Fibroblast of lung (primary cell): Measurements from ENCODE around the gene MOB4. TPM values are rescaled to one million over a fixed set of nuclear protein-coding genes. Genes with fewer than 3 reads are reported as not detected.

Source experiments
- DNase-seq, 2 donors: peaks; one replicate each; pipeline versions ENCODE4 v3.0.0 to v3.0.0-alpha.2; 2010; ENCODE audit warnings: low read depth in 2 of 2
- H2AFZ ChIP-seq: 2 replicates; pipeline ENCODE4 v1.5.1; 2012; ENCODE audit warnings: low read length, control low read depth, inconsistent platforms
- H3K27ac ChIP-seq: 2 replicates; pipeline ENCODE4 v1.5.1; 2011; ENCODE audit warnings: low read length, control low read depth; ENCODE audit not compliant: insufficient read depth
- H3K27me3 ChIP-seq: 2 replicates; pipeline ENCODE4 v1.5.1; 2011; ENCODE audit warnings: mild to moderate bottlenecking, low read length; ENCODE audit not compliant: control insufficient read depth, insufficient read depth
- H3K36me3 ChIP-seq: 2 replicates; pipeline ENCODE4 v1.5.1; 2011; ENCODE audit warnings: low read length; ENCODE audit not compliant: control insufficient read depth, insufficient read depth
- H3K4me1 ChIP-seq: 2 replicates; pipeline ENCODE4 v1.5.1; 2011; ENCODE audit warnings: low read length; ENCODE audit not compliant: control insufficient read depth, insufficient read depth; ENCODE audit errors: extremely low read depth
- H3K4me2 ChIP-seq: 2 replicates; pipeline ENCODE4 v1.5.1; 2011; ENCODE audit warnings: low read length, control low read depth; ENCODE audit not compliant: insufficient read depth; ENCODE audit errors: extremely low read depth
- H3K4me3 ChIP-seq, 4 experiments: fragments of 200-600 bp in 1 of 4; sonication (generic) in 1 of 4; replicated peaks in 1 of 4; 2 replicates each; pipeline ENCODE4 v1.5.1; 2011 to 2016; ENCODE audit warnings: low read length in 4 of 4, low read depth in 3 of 4, mild to moderate bottlenecking in 3 of 4, control low read depth in 2 of 4, inconsistent platforms in 1 of 4, mixed read lengths in 1 of 4; ENCODE audit not compliant: insufficient read depth in 1 of 4; ENCODE audit errors: control extremely low read depth in 1 of 4
- H3K79me2 ChIP-seq: 2 replicates; pipeline ENCODE4 v1.5.1; 2012; ENCODE audit warnings: mild to moderate bottlenecking, low read length, inconsistent platforms; ENCODE audit not compliant: control insufficient read depth, insufficient read depth
- H3K9ac ChIP-seq: 2 replicates; pipeline ENCODE4 v1.5.1; 2011; ENCODE audit warnings: mild to moderate bottlenecking, low read length, control low read depth; ENCODE audit not compliant: insufficient read depth
- H3K9me3 ChIP-seq: 2 replicates; pipeline ENCODE4 v1.5.1; 2012; ENCODE audit warnings: low read depth, low read length; ENCODE audit not compliant: control insufficient read depth, insufficient read depth
- H4K20me1 ChIP-seq: 2 replicates; pipeline ENCODE4 v1.5.1; 2011; ENCODE audit warnings: low read length; ENCODE audit not compliant: control insufficient read depth, insufficient read depth; ENCODE audit errors: extremely low read depth
- CTCF ChIP-seq, 2 donors: IDR thresholded peaks in 1 of 2; conservative IDR thresholded peaks in 1 of 2; 1 replicate in 1 of 2; 2 replicates in 1 of 2; pipeline ENCODE4 v1.5.1; 2011 to 2012; ENCODE audit warnings: low read length in 2 of 2, control low read depth in 1 of 2, inconsistent platforms in 1 of 2, low read depth in 1 of 2, mild to moderate bottlenecking in 1 of 2
- EZH2 ChIP-seq: IDR thresholded peaks from 2 replicates; pipeline ENCODE4 v1.5.1; 2012; ENCODE audit warnings: low read length, control low read depth, mild to moderate bottlenecking; ENCODE audit errors: missing control alignments
- polyA plus RNA-seq, 2 donors: library from polyadenylated mRNA; depleted of rRNA in 1 of 2; stranded (reverse) in 1 of 2; unstranded in 1 of 2; fragments of >200 nt; gene quantifications; 2 replicates each; pipeline ENCODE4 v1.2.1, GENCODE V29; 2011 to 2012; ENCODE audit warnings: missing spikeins in 1 of 2
- total RNA-seq: library from RNA; depleted of rRNA; stranded (reverse); fragments of >200 nt; gene quantifications from 2 replicates; pipeline ENCODE4 v1.2.1, GENCODE V29; 2014

The MOB4 gene
- total and polyA plus RNA-seq, 2 donors (not counting 1 experiment from before 2014, with no cell fraction given), result 26.6 to 70.5 TPM

- H3K4me1 ChIP-seq, result peaks cover 4% of the 10 kb centered on the region
- peak within 1 kb of the TSS; percentile 93 for H3K4me2 ChIP-seq
- no peaks in the 10 kb centered on the region for H4K20me1 ChIP-seq
- peaks cover 78% of the 10 kb centered on the region for H3K79me2 ChIP-seq
- no peaks in the 10 kb centered on the region for H3K9me3 ChIP-seq
- H3K4me3 ChIP-seq, result peak within 1 kb of the TSS; percentile 89 to 100 (median 92)
- no peaks in the 10 kb centered on the region for H3K27me3 ChIP-seq
- peak within 1 kb of the TSS; percentile 34 for H2AFZ ChIP-seq
- peaks cover 8% of the 10 kb centered on the region for H3K36me3 ChIP-seq
- DNase-seq, result peak; percentile 99 to 100
- peak within 1 kb of the TSS; percentile 96 for H3K27ac ChIP-seq
- peak within 1 kb of the TSS; percentile 89 for H3K9ac ChIP-seq
- no peak for TF ChIP-seq EZH2
- TF ChIP-seq CTCF (conservative IDR thresholded peaks at IDR 0.05 in 1 of 2, IDR thresholded peaks at IDR 0.05 in 1 of 2; ENCODE audit: low read depth in 1 of 2, low read length in 2 of 2), result no peak
Observed at GRCh38 chr2:197499594-197500502, 16.0 kb upstream of the MOB4 start, which contains the start of the genes HSPD1 and HSPE1. Gene HSPD1 (minus strand): TSS chr2:197499840. CDS start chr2:197498848, 992 bp downstream. Gene HSPE1 (plus strand): TSS chr2:197500379. CDS start chr2:197500437, 58 bp downstream.

- Histone ChIP-seq H4K20me1 (no peaks in the 10 kb centered on the region), H3K4me3 (peak overlapping the region; percentile 59 to 100 (median 82)), H3K36me3 (peaks cover 5% of the 10 kb centered on the region), H3K4me2 (peak overlapping the region; percentile 49), H2AFZ (peak overlapping the region; percentile 9), H3K9ac (peak overlapping the region; percentile 84), H3K79me2 (peaks cover 70% of the 10 kb centered on the region), H3K9me3 (no peaks in the 10 kb centered on the region), H3K4me1 (peaks cover 4% of the 10 kb centered on the region), H3K27ac (peak overlapping the region; percentile 96), H3K27me3 (no peaks in the 10 kb centered on the region)
- TF ChIP-seq EZH2 (no peak), CTCF (conservative IDR thresholded peaks at IDR 0.05 in 1 of 2, IDR thresholded peaks at IDR 0.05 in 1 of 2; ENCODE audit: low read depth in 1 of 2, low read length in 2 of 2) (no peak)
- peak; percentile 5 to 24 for DNase-seq
Observed at GRCh38 chr2:197500503-197501131, 15.2 kb upstream of the MOB4 start.

DNA sequence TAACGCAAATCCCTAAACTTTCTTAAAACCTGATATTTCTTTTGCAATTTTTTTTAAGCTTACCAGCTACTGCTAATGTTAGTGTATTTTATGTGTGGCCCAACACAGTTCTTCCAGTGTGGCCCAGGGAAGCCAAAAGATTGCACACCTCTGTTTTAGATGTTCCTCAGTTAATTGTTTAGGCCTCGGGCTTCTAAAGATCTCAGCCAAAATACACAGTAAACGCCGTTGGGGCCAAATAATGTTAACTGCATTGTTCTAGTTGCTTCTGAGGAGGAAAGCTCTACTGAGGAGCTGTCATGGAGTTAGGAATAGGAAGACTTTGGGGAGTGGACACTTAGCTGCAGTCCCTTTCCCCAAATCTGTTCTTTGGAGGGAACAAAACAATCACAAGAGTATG lies 13.7 kb upstream of the MOB4 start:
- peaks cover 2% of the 10 kb centered on the region for H3K36me3 ChIP-seq
- H3K27ac ChIP-seq, result no peak overlapping the region
- H3K4me2 ChIP-seq, result peak overlapping the region; percentile 66
- H2AFZ ChIP-seq, result no peak overlapping the region
- H3K79me2 ChIP-seq, result peaks cover 55% of the 10 kb centered on the region
- no peaks in the 10 kb centered on the region for H3K4me1 ChIP-seq
- no peak for DNase-seq
- H3K27me3 ChIP-seq, result no peaks in the 10 kb centered on the region
- H3K4me3 ChIP-seq, result peak overlapping the region in 3 of 4 experiments; percentile 10 to 100 (median 89)
- H3K9ac ChIP-seq, result no peak overlapping the region
- TF ChIP-seq EZH2 (no peak), CTCF (conservative IDR thresholded peaks at IDR 0.05 in 1 of 2, IDR thresholded peaks at IDR 0.05 in 1 of 2; ENCODE audit: low read depth in 1 of 2, low read length in 2 of 2) (no peak)
- H4K20me1 ChIP-seq, result no peaks in the 10 kb centered on the region
- no peaks in the 10 kb centered on the region for H3K9me3 ChIP-seq
